GM21526 (cell line): Measurements from ENCODE around the gene RTF2.

ENCODE experiments used
- ATAC-seq: cut with Tn5 transposase; IDR thresholded peaks from one replicate; pipeline ENCODE4 v1.9.1; 2021; ENCODE audit warnings: moderate library complexity; ENCODE audit not compliant: unreplicated experiment, low FRiP score

Gene RTF2

DNA sequence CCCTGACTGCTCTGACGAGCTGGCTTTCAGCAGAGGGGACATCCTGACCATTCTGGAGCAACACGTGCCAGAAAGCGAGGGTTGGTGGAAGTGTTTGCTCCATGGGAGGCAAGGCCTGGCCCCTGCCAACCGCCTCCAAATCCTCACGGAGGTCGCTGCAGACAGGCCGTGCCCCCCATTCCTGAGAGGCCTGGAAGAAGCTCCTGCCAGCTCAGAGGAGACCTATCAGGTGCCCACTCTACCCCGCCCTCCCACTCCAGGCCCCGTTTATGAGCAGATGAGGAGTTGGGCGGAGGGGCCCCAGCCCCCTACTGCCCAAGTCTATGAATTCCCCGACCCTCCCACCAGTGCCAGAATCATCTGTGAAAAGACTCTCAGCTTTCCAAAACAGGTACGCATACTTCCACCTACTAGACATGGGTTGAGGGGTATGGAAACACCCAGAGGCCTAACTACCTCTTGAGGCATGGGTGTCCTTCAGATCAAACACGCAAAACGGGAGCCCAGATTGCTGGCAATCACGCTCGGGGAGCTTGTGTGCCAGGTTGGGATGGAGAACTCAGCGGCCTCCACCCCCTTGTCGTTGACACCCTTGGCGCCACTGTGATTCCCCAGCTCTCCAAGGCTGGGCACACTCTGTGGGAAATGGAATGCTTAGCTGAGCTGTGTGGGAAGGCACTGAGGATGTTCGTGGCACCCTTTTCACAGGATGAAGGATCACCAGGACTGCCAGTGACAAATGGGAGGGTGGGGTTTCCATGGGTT, 31.0 kb upstream of the RTF2 start:
- no peak for ATAC-seq

GRCh38 chr20:56438284-56438683, 30.1 kb upstream of the RTF2 start:
- no peak for ATAC-seq

DNA sequence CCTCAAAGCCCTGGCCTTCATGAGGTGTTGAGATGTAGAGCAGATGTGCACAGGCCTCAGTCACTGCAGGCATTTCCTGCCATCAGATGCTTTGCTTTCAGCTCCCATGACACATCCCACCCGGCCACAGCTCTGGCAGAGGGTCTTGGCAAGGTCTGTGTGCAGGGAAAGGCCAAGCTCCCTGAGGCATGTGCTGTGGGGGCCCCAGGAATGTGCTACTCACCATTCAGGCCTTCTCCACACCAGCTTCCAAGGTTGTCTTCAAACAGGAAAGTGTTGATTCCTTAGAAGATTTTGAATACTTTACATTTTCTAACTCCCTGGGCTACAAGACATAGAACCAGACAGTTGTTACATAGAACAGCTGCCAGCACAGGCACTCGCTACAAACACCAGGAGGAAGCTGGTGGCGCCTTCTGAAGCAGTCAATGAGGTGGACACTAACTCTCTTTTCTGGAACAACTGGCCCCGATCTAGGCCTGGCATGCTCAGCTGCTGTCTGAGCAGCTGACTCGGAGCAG, 28.6 kb upstream of the RTF2 start:
- ATAC-seq, result no peak

DNA sequence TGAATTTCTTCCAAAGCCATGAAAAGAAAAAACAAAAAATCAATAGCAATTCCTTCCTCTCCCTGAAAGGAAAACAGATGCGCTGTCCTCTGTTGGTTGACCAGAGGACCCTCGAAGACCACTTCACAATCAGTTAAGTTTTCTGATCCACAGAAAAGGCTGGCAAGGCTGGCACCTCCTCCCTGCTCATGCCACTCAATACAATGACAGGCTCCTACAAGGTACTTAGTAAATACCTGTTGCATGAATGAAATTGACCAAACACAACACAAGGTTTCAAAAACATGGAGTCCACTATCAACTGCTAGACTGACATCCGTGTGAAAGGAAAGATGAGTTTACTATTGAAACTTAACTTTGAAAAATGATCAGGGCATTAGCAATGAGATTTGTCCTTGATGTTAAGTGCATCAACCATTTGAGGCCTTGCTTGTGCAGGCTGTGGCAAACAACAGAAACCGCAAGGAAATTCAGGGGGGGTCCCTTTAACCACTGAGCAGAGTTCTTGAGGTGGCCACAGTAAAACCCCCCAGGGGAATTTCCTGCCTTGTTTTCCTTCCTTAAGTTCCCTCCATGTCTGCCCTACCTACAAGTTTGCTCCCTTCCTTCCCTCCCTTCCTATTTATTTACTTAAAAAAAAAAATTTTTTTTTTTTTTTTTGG, 27.9 kb upstream of the RTF2 start:
- ATAC-seq, result peak; percentile 49

- ATAC-seq, result no peak
Measured at GRCh38 chr20:56442389-56443365, 25.8 kb upstream of the RTF2 start.

DNA sequence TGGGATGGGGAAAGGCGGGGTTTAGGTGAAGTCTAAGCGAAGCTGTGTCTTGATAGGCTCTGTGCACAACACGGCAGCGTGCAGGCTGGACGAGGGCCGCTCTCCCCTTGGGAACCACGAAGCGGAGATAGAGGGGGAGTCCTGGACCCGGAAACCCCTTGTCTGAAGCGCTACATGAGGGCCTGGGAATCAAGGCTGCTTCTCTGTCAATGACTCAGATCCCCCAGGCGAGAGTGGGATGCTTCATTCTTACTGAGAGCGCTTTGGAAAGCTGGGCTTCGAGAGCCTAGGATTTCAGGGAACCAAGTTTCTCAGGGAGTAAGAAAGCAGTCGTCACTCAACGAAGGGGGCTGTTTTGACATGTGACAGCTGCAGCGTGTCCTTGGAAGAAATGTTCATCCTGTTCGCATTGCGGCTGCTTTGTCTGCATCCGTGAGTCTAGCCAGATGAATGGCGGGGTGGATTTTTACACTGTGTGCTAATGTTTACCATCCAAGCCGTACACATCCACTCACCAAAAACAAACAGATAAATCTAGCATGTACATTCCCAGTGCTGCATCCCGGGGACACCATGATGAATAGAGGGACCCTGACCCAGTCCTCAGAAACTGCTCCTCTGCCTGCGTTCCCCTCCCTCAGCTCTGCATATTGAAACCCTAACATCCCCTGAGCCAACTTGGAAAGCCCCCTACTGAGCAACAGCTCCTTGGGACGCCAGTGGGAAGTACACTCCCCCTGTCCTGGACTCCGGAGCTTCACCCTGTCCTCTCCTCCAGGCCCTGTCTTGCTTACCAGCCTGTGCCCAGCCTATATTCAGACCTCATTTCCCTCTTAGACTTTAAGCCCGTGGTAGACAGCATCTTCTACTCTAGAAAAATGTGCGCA, 24.5 kb upstream of the RTF2 start:
- ATAC-seq, result no peak

GRCh38 chr20:56445130-56445529, 23.3 kb upstream of the RTF2 start:
- no peak for ATAC-seq

DNA sequence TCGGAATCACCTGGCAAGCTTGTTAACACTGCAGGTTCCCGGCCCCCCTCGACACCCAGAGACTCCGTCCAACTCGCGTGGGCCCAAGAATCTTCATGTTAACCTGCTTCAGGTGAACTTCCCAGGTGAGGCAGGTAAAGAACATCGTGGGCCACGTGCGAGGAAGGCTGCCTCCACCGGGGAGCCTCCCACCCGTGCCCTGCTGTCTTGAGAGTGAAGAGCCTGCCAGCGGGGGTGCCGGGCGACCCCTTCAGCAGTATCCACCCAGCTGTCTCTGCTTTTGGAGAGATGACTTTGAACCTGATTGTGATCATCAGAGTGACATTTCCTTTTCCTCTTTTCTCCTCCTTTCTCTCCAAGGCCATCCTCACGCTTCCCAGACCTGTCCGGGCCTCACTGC, 22.9 kb upstream of the RTF2 start:
- no peak for ATAC-seq

- ATAC-seq, result no peak
Measured at GRCh38 chr20:56447227-56447626, 21.2 kb upstream of the RTF2 start.

GRCh38 chr20:56449459-56449858, 19.0 kb upstream of the RTF2 start:
- no peak for ATAC-seq

- no peak for ATAC-seq
Measured at GRCh38 chr20:56451056-56451765, 17.2 kb upstream of the RTF2 start.

DNA sequence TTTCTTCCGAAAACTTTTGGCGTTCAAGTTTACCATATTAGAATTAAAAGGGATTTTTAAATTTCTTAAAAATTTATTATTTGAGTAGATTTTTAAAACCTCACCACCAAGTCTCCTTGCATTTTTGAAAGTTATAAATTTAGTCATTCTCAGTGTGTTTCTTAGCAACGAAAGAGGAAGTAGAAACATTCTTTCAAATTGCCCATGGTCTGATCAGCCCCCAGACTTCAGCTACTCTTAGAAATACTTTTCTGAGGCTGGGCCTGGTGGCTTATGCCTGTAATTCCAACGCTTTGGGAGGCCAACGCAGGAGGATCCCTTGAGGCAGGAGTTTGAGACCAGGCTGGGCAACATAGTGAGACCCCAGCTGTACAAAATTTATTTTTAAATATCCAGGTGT, 15.1 kb upstream of the RTF2 start:
- peak; percentile 62 for ATAC-seq

GRCh38 chr20:56454754-56455153, 13.7 kb upstream of the RTF2 start:
- peak; percentile 78 for ATAC-seq

DNA sequence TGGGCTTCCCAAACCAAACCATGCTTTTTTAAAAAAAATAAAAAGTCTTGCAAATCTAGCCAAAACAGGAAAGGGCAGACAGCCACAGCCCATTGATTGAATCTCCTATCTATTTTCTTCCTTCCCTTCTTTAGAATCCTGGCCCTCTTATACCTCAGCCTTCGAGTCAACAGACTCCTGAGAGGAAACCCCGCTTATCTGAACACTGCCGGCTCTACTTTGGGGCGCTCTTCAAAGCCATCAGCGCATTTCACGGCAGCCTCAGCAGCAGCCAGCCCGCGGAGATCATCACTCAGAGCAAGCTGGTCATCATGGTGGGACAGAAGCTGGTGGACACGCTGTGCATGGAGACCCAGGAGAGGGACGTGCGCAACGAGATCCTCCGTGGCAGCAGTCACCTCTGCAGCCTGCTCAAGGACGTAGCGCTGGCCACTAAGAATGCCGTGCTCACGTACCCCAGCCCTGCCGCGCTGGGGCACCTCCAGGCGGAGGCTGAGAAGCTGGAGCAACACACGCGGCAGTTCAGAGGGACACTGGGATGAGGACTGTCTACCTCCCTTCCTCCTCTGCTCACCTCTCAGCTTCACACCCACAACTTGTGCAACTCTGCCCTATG, 10.1 kb upstream of the RTF2 start:
- no peak for ATAC-seq

- no peak for ATAC-seq
Measured at GRCh38 chr20:56460459-56460858, 8.0 kb upstream of the RTF2 start.

DNA sequence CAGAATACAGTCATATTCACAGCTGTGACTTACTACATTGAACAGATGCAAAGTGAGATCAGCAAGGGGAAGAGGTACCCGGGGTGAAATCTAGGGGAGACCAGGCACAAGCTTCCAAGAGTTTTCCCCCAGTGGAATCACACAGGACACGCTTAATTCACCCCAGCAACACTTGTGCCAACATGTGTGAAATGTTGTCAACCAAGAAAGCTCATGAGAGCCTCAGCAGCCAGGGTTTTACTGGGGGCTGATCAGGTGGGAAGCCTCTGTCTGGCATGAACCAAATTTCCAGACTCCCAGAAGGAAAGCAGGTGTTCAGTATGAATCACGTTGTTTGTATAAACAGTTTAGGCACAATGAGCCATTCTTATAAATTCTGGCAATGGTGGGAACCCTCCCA, 6.9 kb upstream of the RTF2 start:
- ATAC-seq, result no peak

- ATAC-seq, result no peak
Measured at GRCh38 chr20:56463428-56463827, 5.0 kb upstream of the RTF2 start.

- peak; percentile 40 for ATAC-seq
Measured at GRCh38 chr20:56465997-56466396, 2.4 kb upstream of the RTF2 start.

GRCh38 chr20:56467968-56468315, 485 bp upstream of the RTF2 start:
- ATAC-seq, result peak; percentile 3
